ENCODE results near the gene ZSWIM6. TPM values are rescaled to one million over a fixed set of nuclear protein-coding genes. Genes with fewer than 3 reads are reported as not detected.

The ZSWIM6 gene
- total RNA-seq, 2 experiments from 2014 or later, result 4.4 TPM

- TF ChIP-seq CTCF (IDR thresholded peaks at IDR 0.05), result no peak
- Mint-ChIP-seq H3K9me3 (no peaks in the 10 kb centered on the region), H3K27ac (no peak overlapping the region), H3K4me3 (no peak overlapping the region), H3K4me1 (ENCODE audit: low read depth) (no peaks in the 10 kb centered on the region), H3K36me3 (ENCODE audit: low read depth) (peaks cover 9% of the 10 kb centered on the region), H3K27me3 (no peaks in the 10 kb centered on the region)
- intact Hi-C loops (cut with micrococcal nuclease), result no loop called here
- DNase-seq (no peak), ATAC-seq (no peak)
- ChIA-PET CTCF (interaction anchor here (0.9 kb wide), 1 partner anchor 23 kb away, joined by 3 read pairs; no protein-coding TSS in a partner anchor), POLR2A (interaction anchor here (0.6 kb wide), 2 partner anchors 19 to 384 kb away, joined by 3 read pairs; no protein-coding TSS in a partner anchor)
Measured at GRCh38 chr5:61479850-61480614, 148.0 kb downstream of the ZSWIM6 start.

- Mint-ChIP-seq H3K27me3 (no peaks in the 10 kb centered on the region), H3K27ac (no peak overlapping the region), H3K9me3 (peaks cover 4% of the 10 kb centered on the region), H3K36me3 (ENCODE audit: low read depth) (peaks cover 9% of the 10 kb centered on the region), H3K4me3 (no peak overlapping the region), H3K4me1 (ENCODE audit: low read depth) (peaks cover 3% of the 10 kb centered on the region)
- TF ChIP-seq CTCF (IDR thresholded peaks at IDR 0.05), result no peak
- CTCF ChIA-PET, result no interaction called here
- intact Hi-C loops (cut with micrococcal nuclease), result no loop called here
- ATAC-seq (no peak), DNase-seq (no peak)
- POLR2A ChIA-PET, result no interaction called here
Measured at GRCh38 chr5:61482980-61483379, 150.9 kb downstream of the ZSWIM6 start.

- Mint-ChIP-seq H3K4me1 (ENCODE audit: low read depth) (peaks cover 3% of the 10 kb centered on the region), H3K27ac (no peak overlapping the region), H3K36me3 (ENCODE audit: low read depth) (peaks cover 14% of the 10 kb centered on the region), H3K4me3 (no peak overlapping the region), H3K9me3 (peaks cover 9% of the 10 kb centered on the region), H3K27me3 (no peaks in the 10 kb centered on the region)
- intact Hi-C loops (cut with micrococcal nuclease), result no loop called here
- POLR2A ChIA-PET, result no interaction called here
- CTCF ChIA-PET, result no interaction called here
- DNase-seq (no peak), ATAC-seq (no peak)
- no peak for TF ChIP-seq CTCF (IDR thresholded peaks at IDR 0.05)
Measured at GRCh38 chr5:61486476-61486875, 154.4 kb downstream of the ZSWIM6 start.

- ChIA-PET CTCF (no interaction called here), POLR2A (no interaction called here)
- Mint-ChIP-seq H3K36me3 (ENCODE audit: low read depth) (peaks cover 12% of the 10 kb centered on the region), H3K4me1 (ENCODE audit: low read depth) (peaks cover 3% of the 10 kb centered on the region), H3K27ac (no peak overlapping the region), H3K4me3 (no peak overlapping the region), H3K9me3 (peaks cover 9% of the 10 kb centered on the region), H3K27me3 (no peaks in the 10 kb centered on the region)
- DNase-seq (no peak), ATAC-seq (no peak)
- intact Hi-C loops (cut with micrococcal nuclease), result no loop called here
- TF ChIP-seq CTCF (IDR thresholded peaks at IDR 0.05), result no peak
Measured at GRCh38 chr5:61489574-61489973, 157.5 kb downstream of the ZSWIM6 start.

GRCh38 chr5:61491861-61492260, 159.8 kb downstream of the ZSWIM6 start:
- TF ChIP-seq CTCF (IDR thresholded peaks at IDR 0.05), result no peak
- Mint-ChIP-seq H3K36me3 (ENCODE audit: low read depth) (peaks cover 11% of the 10 kb centered on the region), H3K4me3 (no peak overlapping the region), H3K27me3 (no peaks in the 10 kb centered on the region), H3K4me1 (ENCODE audit: low read depth) (no peaks in the 10 kb centered on the region), H3K27ac (no peak overlapping the region), H3K9me3 (peaks cover 5% of the 10 kb centered on the region)
- no peak for DNase-seq
- intact Hi-C loops (cut with micrococcal nuclease), result no loop called here
- ChIA-PET POLR2A (no interaction called here), CTCF (interaction anchor here (1.3 kb wide), 1 partner anchor 13 kb away, joined by 4 read pairs; no protein-coding TSS in a partner anchor)
- no peak for ATAC-seq
